Mucosa of stomach (tissue), 1 donor: ENCODE results near the gene BORA.
"Not testable (repeated sequence)": the region's sequence is repeated elsewhere in the genome, so short reads cannot be mapped to it uniquely, and the experiment has no call there.

Experiments used
- H3K27me3 ChIP-seq: one replicate; pipeline ENCODE4 v1.7.0; 2013; ENCODE audit warnings: mild to moderate bottlenecking, low read length; ENCODE audit not compliant: control insufficient read depth, insufficient read depth
- H3K36me3 ChIP-seq: one replicate; pipeline ENCODE4 v1.7.0; 2013; ENCODE audit warnings: low read length; ENCODE audit not compliant: control insufficient read depth, insufficient read depth
- H3K4me1 ChIP-seq: one replicate; pipeline ENCODE4 v1.7.0; 2013; ENCODE audit warnings: mild to moderate bottlenecking, low read length; ENCODE audit not compliant: control insufficient read depth, insufficient read depth
- H3K4me3 ChIP-seq: one replicate; pipeline ENCODE4 v1.7.0; 2013; ENCODE audit warnings: low read length
- H3K9ac ChIP-seq: one replicate; pipeline ENCODE4 v1.7.0; 2013; ENCODE audit warnings: mild to moderate bottlenecking, low read length, moderate library complexity
- H3K9me3 ChIP-seq: one replicate; pipeline ENCODE4 v1.7.0; 2013; ENCODE audit warnings: mild to moderate bottlenecking, low read length, moderate library complexity; ENCODE audit not compliant: control insufficient read depth
- donor health status: Pancreatic carcinoma.

The BORA gene

DNA sequence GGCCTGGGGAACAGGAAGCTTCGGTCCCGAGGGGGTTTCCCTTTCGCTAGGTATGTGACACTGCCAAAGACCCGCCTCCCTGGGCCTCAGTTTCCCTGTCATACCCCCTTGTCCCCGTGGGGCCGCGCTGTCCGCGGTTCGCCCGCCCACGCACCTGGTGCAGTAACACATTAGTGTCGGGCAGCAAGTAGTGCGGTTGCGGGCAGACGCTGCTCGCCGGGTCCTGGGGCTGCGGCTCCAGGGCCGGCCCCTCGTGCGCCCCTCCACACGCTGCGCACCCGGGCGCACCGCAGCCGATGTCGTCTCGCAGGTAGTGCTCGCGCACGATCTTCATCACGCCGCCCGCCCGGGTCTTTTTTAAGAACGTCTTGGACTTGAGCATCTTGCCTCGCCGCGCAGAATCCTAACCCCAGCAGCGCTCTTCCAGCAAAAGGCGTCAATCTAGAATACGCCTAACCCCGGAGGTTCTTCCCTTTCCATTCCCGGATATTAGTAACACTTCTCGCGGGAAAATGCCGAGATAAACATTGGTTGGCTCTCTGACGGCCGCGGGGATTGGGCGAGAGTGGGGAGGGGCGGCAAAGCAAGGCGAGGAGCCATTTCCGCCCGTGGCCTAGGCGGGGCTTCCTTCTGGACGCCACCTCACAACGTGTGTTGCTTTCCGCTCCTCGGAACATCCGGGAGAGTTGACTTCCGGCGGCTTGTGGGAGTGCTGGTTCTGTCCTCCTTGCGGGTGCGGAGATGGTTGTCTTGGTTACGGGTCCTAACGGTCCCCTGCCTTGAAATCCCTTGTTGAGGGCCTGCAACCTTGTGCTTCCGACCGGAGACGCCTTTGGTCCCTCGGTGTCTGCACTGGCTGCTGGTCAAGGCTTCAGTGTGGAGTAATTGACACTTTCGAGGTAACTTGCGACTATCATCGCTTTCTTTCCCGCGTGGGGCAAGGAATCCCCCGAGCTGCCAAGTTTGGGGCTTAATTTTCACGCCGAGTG, 54.0 kb downstream of the BORA start, which contains the start of the genes DIS3 and PIBF1:
DIS3 (minus strand) TSS at position 450 of the 989 bp plus-strand sequence; CDS start at position 382, 68 bp downstream.
PIBF1 (plus strand) TSS at position 683 of the 989 bp plus-strand sequence. CDS start 1,337 bp downstream, outside the sequence.
- Histone ChIP-seq H3K9me3 (no peaks in the 10 kb centered on the region), H3K4me1 (no peaks in the 10 kb centered on the region), H3K27me3 (no peaks in the 10 kb centered on the region), H3K9ac (peak within 1 kb of the TSS; percentile 87), H3K4me3 (peak within 1 kb of the TSS; percentile 90), H3K36me3 (no peaks in the 10 kb centered on the region)

DNA sequence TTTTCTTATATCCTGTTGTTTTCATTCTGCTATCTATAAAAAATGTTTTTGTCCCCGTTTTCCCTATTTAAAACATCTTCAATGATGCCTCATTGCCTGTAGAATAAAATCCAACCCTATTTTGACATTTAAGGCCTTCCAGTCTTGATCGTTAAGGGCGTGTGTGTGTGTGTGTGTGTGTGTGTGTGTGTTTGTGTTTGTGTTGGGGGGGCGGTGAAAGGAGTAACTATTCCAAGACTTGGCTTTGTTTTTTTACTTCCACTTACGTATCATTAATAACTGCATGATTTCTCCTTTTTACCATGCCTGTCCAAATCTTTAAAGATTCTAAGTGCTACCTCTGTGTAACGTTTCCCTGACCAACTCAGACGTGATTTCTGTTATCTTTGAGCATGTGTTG, 55.0 kb downstream of the BORA start:
- Histone ChIP-seq H3K27me3 (no peaks in the 10 kb centered on the region), H3K4me3 (peak overlapping the region; percentile 90), H3K36me3 (no peaks in the 10 kb centered on the region), H3K4me1 (no peaks in the 10 kb centered on the region), H3K9me3 (no peaks in the 10 kb centered on the region), H3K9ac (peak overlapping the region; percentile 87)

DNA sequence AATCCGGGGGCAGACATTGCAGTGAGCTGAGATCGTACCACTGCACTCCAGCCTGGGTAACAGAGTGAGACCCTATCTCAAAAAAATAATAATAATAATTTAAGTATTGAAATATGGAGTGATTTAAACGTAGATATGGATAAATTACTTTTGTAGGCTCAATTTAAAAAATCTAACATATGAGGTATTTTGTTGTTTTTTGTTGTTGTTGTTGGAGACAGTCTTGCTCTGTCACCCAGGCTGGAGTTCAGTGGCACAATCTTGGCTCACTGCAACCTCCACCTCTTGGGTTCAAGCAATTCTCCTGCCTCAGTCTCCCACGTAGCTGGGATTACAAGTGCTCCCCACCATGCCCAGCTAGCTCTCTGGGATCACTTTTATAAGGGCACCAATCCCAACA, 57.0 kb downstream of the BORA start:
- not testable (repeated sequence) for H3K9ac ChIP-seq, H3K4me3 ChIP-seq, H3K4me1 ChIP-seq, H3K36me3 ChIP-seq, H3K27me3 ChIP-seq, H3K9me3 ChIP-seq

DNA sequence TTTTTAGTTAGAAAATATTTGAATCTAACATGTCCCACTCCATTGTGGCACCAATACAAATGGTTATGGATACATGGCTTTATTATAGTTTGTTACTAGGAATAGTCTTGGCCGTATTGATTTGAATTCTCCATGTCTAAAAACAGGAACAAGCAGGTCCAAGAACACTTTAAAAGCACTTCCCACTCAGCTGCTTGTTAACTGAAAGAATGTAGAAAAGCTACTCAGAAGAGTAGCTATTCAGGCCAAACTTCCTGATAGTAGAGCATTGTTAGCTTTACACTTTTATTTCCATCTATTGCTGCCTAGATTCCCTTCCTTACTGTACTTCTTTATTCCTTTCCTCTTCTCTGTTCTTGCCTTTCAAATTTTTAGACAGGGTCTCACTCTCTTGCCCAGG, 61.1 kb downstream of the BORA start:
- no peaks in the 10 kb centered on the region for H3K36me3 ChIP-seq
- no peaks in the 10 kb centered on the region for H3K4me1 ChIP-seq
- no peaks in the 10 kb centered on the region for H3K9me3 ChIP-seq
- no peaks in the 10 kb centered on the region for H3K27me3 ChIP-seq
- H3K4me3 ChIP-seq, result no peak overlapping the region
- H3K9ac ChIP-seq, result no peak overlapping the region

DNA sequence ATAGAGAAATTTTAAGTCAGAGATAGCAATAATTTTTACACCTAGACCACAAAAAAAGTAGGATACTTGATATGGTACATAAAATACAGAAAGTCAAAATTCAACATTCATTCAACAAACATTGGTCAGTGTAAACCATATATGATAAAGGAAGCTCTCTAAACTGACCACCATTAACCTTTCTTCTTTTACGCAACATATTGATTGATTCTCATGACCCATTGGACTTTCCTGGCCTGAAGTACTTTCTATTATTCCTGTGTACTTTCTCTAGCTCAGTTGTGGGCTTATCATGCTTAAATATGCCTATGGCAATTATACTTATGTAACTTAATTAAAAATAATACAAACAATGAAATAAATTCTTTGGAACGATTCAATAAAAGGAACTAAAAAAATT, 64.9 kb downstream of the BORA start:
- no peaks in the 10 kb centered on the region for H3K27me3 ChIP-seq
- H3K9me3 ChIP-seq, result no peaks in the 10 kb centered on the region
- no peaks in the 10 kb centered on the region for H3K4me1 ChIP-seq
- no peak overlapping the region for H3K4me3 ChIP-seq
- H3K36me3 ChIP-seq, result no peaks in the 10 kb centered on the region
- no peak overlapping the region for H3K9ac ChIP-seq

DNA sequence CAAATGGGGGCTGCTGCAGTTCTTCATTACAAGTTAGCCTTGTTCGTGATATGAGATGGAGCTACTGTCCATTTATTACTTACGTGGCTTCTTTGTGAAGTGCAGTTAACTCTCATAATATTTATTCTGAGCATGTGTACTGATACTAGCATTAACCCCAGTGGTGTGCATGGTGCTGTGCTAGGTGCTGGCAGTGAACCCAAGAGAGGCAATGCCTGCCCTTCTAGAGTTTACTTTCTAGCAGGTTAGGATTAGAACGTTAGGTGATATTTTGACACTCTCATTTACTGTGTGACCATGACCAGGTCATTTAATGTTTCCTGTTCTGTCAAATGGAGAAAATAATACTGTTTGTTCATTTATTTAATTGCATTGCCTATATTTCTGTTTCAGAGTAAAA, 71.1 kb downstream of the BORA start:
- H3K4me1 ChIP-seq, result no peaks in the 10 kb centered on the region
- no peaks in the 10 kb centered on the region for H3K27me3 ChIP-seq
- no peaks in the 10 kb centered on the region for H3K9me3 ChIP-seq
- no peaks in the 10 kb centered on the region for H3K36me3 ChIP-seq
- no peak overlapping the region for H3K4me3 ChIP-seq
- no peak overlapping the region for H3K9ac ChIP-seq

DNA sequence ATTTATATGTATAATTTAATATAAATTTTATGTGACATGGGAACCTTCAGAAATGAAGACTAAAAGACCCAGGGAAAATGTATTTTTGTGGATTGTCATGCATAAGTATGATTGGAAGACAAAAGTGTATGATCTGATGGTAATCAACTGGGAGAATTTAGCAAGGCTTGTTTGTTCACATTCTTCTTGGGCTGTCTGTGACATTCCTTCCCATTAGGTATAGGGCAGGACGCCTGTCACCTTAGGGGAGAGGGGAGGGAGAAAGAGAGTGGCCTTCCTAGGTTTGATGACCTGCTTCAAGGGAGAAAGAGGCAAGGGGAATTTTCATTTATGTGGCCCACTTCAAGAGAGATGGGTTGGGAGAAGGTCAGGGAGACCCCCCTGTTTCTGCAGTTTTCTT, 76.6 kb downstream of the BORA start:
- Histone ChIP-seq H3K9ac (no peak overlapping the region), H3K4me1 (no peaks in the 10 kb centered on the region), H3K9me3 (no peaks in the 10 kb centered on the region), H3K36me3 (no peaks in the 10 kb centered on the region), H3K4me3 (no peak overlapping the region), H3K27me3 (no peaks in the 10 kb centered on the region)
